GM12878 (cell line): ENCODE results near the gene AIG1. TPM values are rescaled to one million over a fixed set of nuclear protein-coding genes. Genes with fewer than 3 reads are reported as not detected.

Experiments
- ATAC-seq: fragments of 200-7000 bp; cut with Tn5 transposase; 3 replicates; pipeline ENCODE4 v1.9.1; 2020; ENCODE audit warnings: mild to moderate bottlenecking, moderate library complexity
- BruUV-seq: library from RNA; stranded (reverse); fragments of 400-500 nt; replicated peaks from 2 replicates; lab custom pipeline; 2021; lab: Mats Ljungman, UMichigan
- CTCF ChIA-PET: fragments of 300-600 bp; sonication (Branson Sonifier 250); formaldehyde crosslinking; extraction: SDS; loops from one replicate; lab custom pipeline; 2021; ENCODE audit warnings: inconsistent platforms; lab: Yijun Ruan, JAX
- POLR2A ChIA-PET: fragments of 350-600 bp; formaldehyde crosslinking; extraction: SDS; loops from one replicate; lab custom pipeline; 2021; ENCODE audit warnings: inconsistent platforms; lab: Charles Lee
- RAD21 ChIA-PET: fragments of 300-600 bp; sonication (Branson Sonifier 250); formaldehyde crosslinking; loops from one replicate; lab custom pipeline; 2023; ENCODE audit warnings: antibody characterized with exemption; ENCODE audit not compliant: unreplicated experiment; lab: Charles Lee
- SMC1A ChIA-PET: fragments of 300-600 bp; sonication (Branson Sonifier 250); formaldehyde crosslinking; loops from one replicate; lab custom pipeline; 2023; ENCODE audit not compliant: unreplicated experiment, uncharacterized antibody; lab: Charles Lee
- DNase-seq: peaks from one replicate; pipeline ENCODE4 v3.0.0-alpha.2; 2011; ENCODE audit warnings: low read depth, low spot score
- FAIRE-seq: peaks from 3 replicates; lab custom pipeline; 2011; peaks lifted over from hg19 to GRCh38; lab: Jason Lieb, UNC
- H2AFZ ChIP-seq: 2 replicates; pipeline ENCODE4 v1.6.0; 2011; ENCODE audit warnings: low read depth, low read length, control low read depth; ENCODE audit not compliant: control insufficient read depth
- H3K27ac ChIP-seq: 2 replicates; pipeline ENCODE4 v1.5.1; 2011; ENCODE audit warnings: control low read depth; ENCODE audit not compliant: control insufficient read depth, insufficient read depth
- H3K27me3 ChIP-seq, 2 experiments: replicated peaks in 1 of 2; 2 replicates each; pipeline versions ENCODE4 v1.6.0 to v1.6.1; 2011; ENCODE audit warnings: low read length in 1 of 2; ENCODE audit not compliant: control insufficient read depth in 2 of 2, insufficient read depth in 2 of 2
- H3K36me3 ChIP-seq, 2 experiments: 2 replicates each; pipeline ENCODE4 v1.5.1; 2011; ENCODE audit warnings: low read length in 1 of 2; ENCODE audit not compliant: control insufficient read depth in 2 of 2, insufficient read depth in 2 of 2
- H3K4me1 ChIP-seq: 2 replicates; pipeline ENCODE4 v1.6.1; 2011; ENCODE audit warnings: mild to moderate bottlenecking, low read length, moderate library complexity, mixed read lengths; ENCODE audit not compliant: control insufficient read depth, insufficient read depth
- H3K4me2 ChIP-seq: 2 replicates; pipeline ENCODE4 v1.6.0; 2011; ENCODE audit warnings: control low read depth; ENCODE audit not compliant: control insufficient read depth, insufficient read depth
- H3K4me3 ChIP-seq: fragments of 200-600 bp; sonication (generic); 2 replicates; pipeline ENCODE4 v1.5.1; 2016
- H3K79me2 ChIP-seq: 2 replicates; pipeline ENCODE4 v1.6.0; 2011; ENCODE audit warnings: low read length; ENCODE audit not compliant: control insufficient read depth, insufficient read depth
- H3K9ac ChIP-seq: 2 replicates; pipeline ENCODE4 v1.8.0; 2011; ENCODE audit warnings: low read length, control low read depth, mixed read lengths; ENCODE audit not compliant: control insufficient read depth, insufficient read depth
- H3K9me3 ChIP-seq: replicated peaks from 3 replicates; pipeline ENCODE4 v1.5.1; 2011; ENCODE audit warnings: mild to moderate bottlenecking, low read length; ENCODE audit not compliant: control insufficient read depth, insufficient read depth
- H4K20me1 ChIP-seq: 2 replicates; pipeline ENCODE4 v1.6.0; 2011; ENCODE audit not compliant: control insufficient read depth, insufficient read depth
- IKZF2 ChIP-seq, 2 experiments: fragments of 450-650 bp; IDR thresholded peaks; 2 replicates each; pipeline ENCODE4 v1.6.1; 2017; ENCODE audit warnings: mild to moderate bottlenecking in 2 of 2, moderate library complexity in 2 of 2
- ZZZ3 ChIP-seq: IDR thresholded peaks from 2 replicates; pipeline ENCODE4 v1.6.1; 2011; ENCODE audit warnings: low read depth; ENCODE audit not compliant: control insufficient read depth, insufficient read length
- WGBS: methylation state at CpG from one replicate; pipeline ENCODE4 v1.1.6; 2016; ENCODE audit warnings: low lambda C conversion rate; ENCODE audit not compliant: insufficient replicate concordance, insufficient coverage; ENCODE audit errors: missing lambda C conversion rate; 5-methylcytosine and 5-hydroxymethylcytosine counted together
- in situ Hi-C: fragments of 300-500 bp; cut with MboI; formaldehyde crosslinking; loops from 9 replicates; pipeline ENCODE4 v1.14.3; 2018; ENCODE audit warnings: mixed read lengths
- intact Hi-C: fragments of 100-400 bp; cut with micrococcal nuclease; formaldehyde crosslinking; loops from one replicate; pipeline ENCODE4 v1.14.2; 2022; ENCODE audit not compliant: unreplicated experiment
- polyA plus RNA-seq, 11 experiments: library from polyadenylated mRNA; depleted of rRNA in 4 of 11; unstranded in 6 of 11; stranded (reverse) in 5 of 11; fragments of >200 nt; fragmentation: Nextera tagmentation in 4 of 11; fragmentation: Illumina TruSeq in 1 of 11; extraction: Ambion mirVana in 4 of 11; extraction: Trizol in 1 of 11; gene quantifications; 1 replicate in 1 of 11; 2 replicates in 10 of 11; pipeline versions ENCODE4 v1.2.1 to v1.2.3, GENCODE V29; 2011 to 2016; ENCODE audit warnings: inconsistent platforms in 2 of 11, missing spikeins in 2 of 11, low read depth in 1 of 11
- total RNA-seq, 4 experiments: library from RNA; depleted of rRNA in 3 of 4; stranded (reverse); fragments of >200 nt in 3 of 4; fragmentation: Illumina TruSeq in 1 of 4; extraction: Trizol in 1 of 4; gene quantifications; 2 replicates each; pipeline versions ENCODE4 v1.2.1 to v1.2.3, GENCODE V29; 2013 to 2021
- TF ChIP-seq, protein P1 (sequence below): fragments of 450-650 bp; IDR thresholded peaks from 2 replicates; pipeline ENCODE4 v1.6.1; 2017; ENCODE audit warnings: antibody characterized with exemption, mild to moderate bottlenecking, moderate library complexity
- TF ChIP-seq, protein P2 (sequence below): fragments of 450-650 bp; IDR thresholded peaks from 2 replicates; pipeline ENCODE4 v1.6.1; 2016; ENCODE audit warnings: mild to moderate bottlenecking
- TF ChIP-seq, protein P3 (sequence below): IDR thresholded peaks from 2 replicates; pipeline ENCODE4 v1.6.1; 2012; ENCODE audit warnings: low read depth, low read length, improper control_type of control experiment

Gene AIG1
- total and polyA plus RNA-seq, 10 of the 15 experiments (the other 5 are each of a cell fraction or from before 2014, with no cell fraction given): 27.0 to 74.5 (median 36.4) TPM

DNA sequence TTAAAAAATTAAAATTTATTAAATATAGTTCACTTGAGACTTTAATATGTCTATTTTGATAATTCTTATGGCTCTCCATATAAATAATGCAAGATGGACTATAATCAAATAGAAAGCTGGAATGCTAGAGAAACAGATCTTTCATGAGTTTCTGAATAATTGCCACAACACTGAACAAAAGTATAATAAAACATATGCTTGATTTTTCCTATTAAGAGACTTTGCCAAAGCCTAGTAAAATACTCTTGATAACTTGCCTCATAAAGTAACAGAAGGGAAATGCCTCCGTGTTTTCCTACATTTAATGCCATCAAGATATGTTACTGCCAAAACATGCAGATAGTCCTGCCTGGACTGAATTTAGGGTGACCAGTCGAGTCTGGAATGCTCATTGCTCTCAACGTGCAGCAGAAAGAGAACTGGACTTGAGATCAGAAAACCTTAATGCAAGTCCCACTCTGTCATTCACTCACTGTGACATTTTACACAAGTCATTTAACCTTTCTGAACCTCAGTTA is 153.2 kb downstream of the AIG1 start (continued):
- TF ChIP-seq, protein P1, sequence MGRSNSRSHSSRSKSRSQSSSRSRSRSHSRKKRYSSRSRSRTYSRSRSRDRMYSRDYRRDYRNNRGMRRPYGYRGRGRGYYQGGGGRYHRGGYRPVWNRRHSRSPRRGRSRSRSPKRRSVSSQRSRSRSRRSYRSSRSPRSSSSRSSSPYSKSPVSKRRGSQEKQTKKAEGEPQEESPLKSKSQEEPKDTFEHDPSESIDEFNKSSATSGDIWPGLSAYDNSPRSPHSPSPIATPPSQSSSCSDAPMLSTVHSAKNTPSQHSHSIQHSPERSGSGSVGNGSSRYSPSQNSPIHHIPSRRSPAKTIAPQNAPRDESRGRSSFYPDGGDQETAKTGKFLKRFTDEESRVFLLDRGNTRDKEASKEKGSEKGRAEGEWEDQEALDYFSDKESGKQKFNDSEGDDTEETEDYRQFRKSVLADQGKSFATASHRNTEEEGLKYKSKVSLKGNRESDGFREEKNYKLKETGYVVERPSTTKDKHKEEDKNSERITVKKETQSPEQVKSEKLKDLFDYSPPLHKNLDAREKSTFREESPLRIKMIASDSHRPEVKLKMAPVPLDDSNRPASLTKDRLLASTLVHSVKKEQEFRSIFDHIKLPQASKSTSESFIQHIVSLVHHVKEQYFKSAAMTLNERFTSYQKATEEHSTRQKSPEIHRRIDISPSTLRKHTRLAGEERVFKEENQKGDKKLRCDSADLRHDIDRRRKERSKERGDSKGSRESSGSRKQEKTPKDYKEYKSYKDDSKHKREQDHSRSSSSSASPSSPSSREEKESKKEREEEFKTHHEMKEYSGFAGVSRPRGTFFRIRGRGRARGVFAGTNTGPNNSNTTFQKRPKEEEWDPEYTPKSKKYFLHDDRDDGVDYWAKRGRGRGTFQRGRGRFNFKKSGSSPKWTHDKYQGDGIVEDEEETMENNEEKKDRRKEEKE: no peak

DNA sequence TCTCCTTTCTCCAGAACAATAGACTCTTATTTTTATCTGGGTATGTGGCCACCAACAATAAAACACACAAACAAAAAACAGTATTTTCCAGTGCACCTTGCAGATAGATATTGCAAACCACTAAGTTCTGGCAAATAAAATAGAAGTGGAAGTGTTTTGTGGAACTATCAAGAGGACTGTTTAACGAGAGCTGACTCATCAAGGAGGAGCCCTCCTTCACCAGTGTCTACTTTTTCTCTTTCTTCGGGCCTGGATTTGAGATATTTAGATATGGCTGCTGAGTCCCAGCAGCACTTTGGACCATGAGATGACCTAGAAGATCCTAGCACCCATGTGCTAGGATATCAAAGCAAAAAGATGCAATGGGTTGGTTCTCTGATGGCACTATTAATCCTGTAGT is 154.7 kb downstream of the AIG1 start:
- 43% methylated on average over 2 of the region's 2 CpGs for WGBS
- no peak for DNase-seq
- ChIA-PET CTCF (no interaction called here), RAD21 (no interaction called here)
- no peak for FAIRE-seq
- Histone ChIP-seq H3K36me3 (no peaks in the 10 kb centered on the region), H3K79me2 (no peaks in the 10 kb centered on the region), H4K20me1 (no peaks in the 10 kb centered on the region), H3K27ac (no peak overlapping the region), H3K4me3 (no peak overlapping the region), H3K9ac (no peak overlapping the region)
- intact Hi-C loops: no loop called here
- BruUV-seq: no TSS peak
- TF ChIP-seq, protein P2, sequence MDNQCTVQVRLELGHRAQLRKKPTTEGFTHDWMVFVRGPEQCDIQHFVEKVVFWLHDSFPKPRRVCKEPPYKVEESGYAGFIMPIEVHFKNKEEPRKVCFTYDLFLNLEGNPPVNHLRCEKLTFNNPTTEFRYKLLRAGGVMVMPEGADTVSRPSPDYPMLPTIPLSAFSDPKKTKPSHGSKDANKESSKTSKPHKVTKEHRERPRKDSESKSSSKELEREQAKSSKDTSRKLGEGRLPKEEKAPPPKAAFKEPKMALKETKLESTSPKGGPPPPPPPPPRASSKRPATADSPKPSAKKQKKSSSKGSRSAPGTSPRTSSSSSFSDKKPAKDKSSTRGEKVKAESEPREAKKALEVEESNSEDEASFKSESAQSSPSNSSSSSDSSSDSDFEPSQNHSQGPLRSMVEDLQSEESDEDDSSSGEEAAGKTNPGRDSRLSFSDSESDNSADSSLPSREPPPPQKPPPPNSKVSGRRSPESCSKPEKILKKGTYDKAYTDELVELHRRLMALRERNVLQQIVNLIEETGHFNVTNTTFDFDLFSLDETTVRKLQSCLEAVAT: no peak
- TF ChIP-seq IKZF2 (IDR thresholded peaks at IDR 0.05) (no peak), ZZZ3 (no peak)
- TF ChIP-seq, protein P3, sequence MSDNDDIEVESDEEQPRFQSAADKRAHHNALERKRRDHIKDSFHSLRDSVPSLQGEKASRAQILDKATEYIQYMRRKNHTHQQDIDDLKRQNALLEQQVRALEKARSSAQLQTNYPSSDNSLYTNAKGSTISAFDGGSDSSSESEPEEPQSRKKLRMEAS: no peak
- TF ChIP-seq, all 136 proteins: peak for 0
- in situ Hi-C loops: no loop called here
- H3K27me3 ChIP-seq: no peaks in the 10 kb centered on the region
- H3K9me3 ChIP-seq: no peaks in the 10 kb centered on the region
- ATAC-seq: no peak
- H3K4me1 ChIP-seq: no peaks in the 10 kb centered on the region
- no peak overlapping the region for H2AFZ ChIP-seq
- no peak overlapping the region for H3K4me2 ChIP-seq
- SMC1A ChIA-PET: no interaction called here
- POLR2A ChIA-PET: no interaction called here
